Fibroblast of the aortic adventitia (primary cell): Measurements from ENCODE around the gene MRTFA. TPM values are rescaled to one million over a fixed set of nuclear protein-coding genes. Genes with fewer than 3 reads are reported as not detected.

Experiments
- DNase-seq: peaks from one replicate; pipeline ENCODE4 v3.0.0-alpha.2; 2010; ENCODE audit warnings: low read depth
- H3K4me3 ChIP-seq: 2 replicates; pipeline ENCODE4 v1.5.1; 2011; ENCODE audit warnings: low read depth, mild to moderate bottlenecking, control low read depth, low read length, moderate library complexity
- CTCF ChIP-seq: IDR thresholded peaks from 2 replicates; pipeline ENCODE4 v1.5.1; 2011; ENCODE audit warnings: mild to moderate bottlenecking, low read length, control low read depth, inconsistent platforms; ENCODE audit not compliant: insufficient read depth
- total RNA-seq: library from RNA; depleted of rRNA; stranded (reverse); fragments of >200 nt; gene quantifications from 2 replicates; pipeline ENCODE4 v1.2.3, GENCODE V29; 2012; ENCODE audit warnings: low replicate concordance

MRTFA gene
- total RNA-seq, 1 donor, result 25.8 TPM

- no peak overlapping the region for H3K4me3 ChIP-seq
- no peak for DNase-seq
- no peak for TF ChIP-seq CTCF
Measured at GRCh38 chr22:40416267-40416570, 220.3 kb downstream of the MRTFA start.

GRCh38 chr22:40415531-40416266, 220.8 kb downstream of the MRTFA start:
- no peak for TF ChIP-seq CTCF
- H3K4me3 ChIP-seq, result no peak overlapping the region
- DNase-seq, result no peak

GRCh38 chr22:40414838-40415505, 221.5 kb downstream of the MRTFA start:
- TF ChIP-seq CTCF, result no peak
- H3K4me3 ChIP-seq, result no peak overlapping the region
- DNase-seq, result no peak

GRCh38 chr22:40414311-40414710, 222.2 kb downstream of the MRTFA start:
- no peak overlapping the region for H3K4me3 ChIP-seq
- peak; percentile 9 for DNase-seq
- no peak for TF ChIP-seq CTCF

GRCh38 chr22:40413873-40414272, 222.6 kb downstream of the MRTFA start:
- no peak for DNase-seq
- no peak overlapping the region for H3K4me3 ChIP-seq
- TF ChIP-seq CTCF, result no peak

GRCh38 chr22:40412441-40412840, 224.1 kb downstream of the MRTFA start:
- no peak for DNase-seq
- TF ChIP-seq CTCF, result no peak
- no peak overlapping the region for H3K4me3 ChIP-seq
